Fibroblast of lung (primary cell): Measurements from ENCODE around the gene ZNF441.
"Not testable (repeated sequence)": the region's sequence is repeated elsewhere in the genome, so short reads cannot be mapped to it uniquely, and the experiment has no call there.

ENCODE experiments used
- EZH2 ChIP-seq: IDR thresholded peaks from 2 replicates; pipeline ENCODE4 v1.5.1; 2012; ENCODE audit warnings: low read length, control low read depth, mild to moderate bottlenecking; ENCODE audit errors: missing control alignments
- TF ChIP-seq, protein P1 (sequence below), 2 donors: IDR thresholded peaks in 1 of 2; conservative IDR thresholded peaks in 1 of 2; 1 replicate in 1 of 2; 2 replicates in 1 of 2; pipeline ENCODE4 v1.5.1; 2011 to 2012; ENCODE audit warnings: low read length in 2 of 2, control low read depth in 1 of 2, inconsistent platforms in 1 of 2, low read depth in 1 of 2, mild to moderate bottlenecking in 1 of 2

DNA sequence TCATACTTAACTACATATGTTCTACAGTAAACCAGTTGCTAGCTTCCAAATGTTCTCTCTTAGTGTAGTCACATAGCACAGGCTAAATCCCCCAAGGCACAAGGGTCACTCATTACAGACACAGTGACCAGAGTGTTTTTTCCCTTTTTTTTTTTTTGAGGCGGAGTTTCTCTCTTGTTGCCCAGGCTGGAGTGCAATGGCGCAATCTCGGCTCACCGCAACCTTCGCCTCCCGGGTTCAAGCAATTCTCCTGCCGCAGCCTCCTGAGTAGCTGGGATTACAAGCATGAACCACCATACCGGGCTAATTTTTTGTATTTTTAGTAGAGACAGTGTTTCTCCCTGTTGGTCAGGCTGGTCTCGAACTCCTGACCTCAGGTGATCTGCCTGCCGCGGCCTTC, 9.9 kb downstream of the ZNF441 start:
- TF ChIP-seq, protein P1, sequence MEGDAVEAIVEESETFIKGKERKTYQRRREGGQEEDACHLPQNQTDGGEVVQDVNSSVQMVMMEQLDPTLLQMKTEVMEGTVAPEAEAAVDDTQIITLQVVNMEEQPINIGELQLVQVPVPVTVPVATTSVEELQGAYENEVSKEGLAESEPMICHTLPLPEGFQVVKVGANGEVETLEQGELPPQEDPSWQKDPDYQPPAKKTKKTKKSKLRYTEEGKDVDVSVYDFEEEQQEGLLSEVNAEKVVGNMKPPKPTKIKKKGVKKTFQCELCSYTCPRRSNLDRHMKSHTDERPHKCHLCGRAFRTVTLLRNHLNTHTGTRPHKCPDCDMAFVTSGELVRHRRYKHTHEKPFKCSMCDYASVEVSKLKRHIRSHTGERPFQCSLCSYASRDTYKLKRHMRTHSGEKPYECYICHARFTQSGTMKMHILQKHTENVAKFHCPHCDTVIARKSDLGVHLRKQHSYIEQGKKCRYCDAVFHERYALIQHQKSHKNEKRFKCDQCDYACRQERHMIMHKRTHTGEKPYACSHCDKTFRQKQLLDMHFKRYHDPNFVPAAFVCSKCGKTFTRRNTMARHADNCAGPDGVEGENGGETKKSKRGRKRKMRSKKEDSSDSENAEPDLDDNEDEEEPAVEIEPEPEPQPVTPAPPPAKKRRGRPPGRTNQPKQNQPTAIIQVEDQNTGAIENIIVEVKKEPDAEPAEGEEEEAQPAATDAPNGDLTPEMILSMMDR (conservative IDR thresholded peaks at IDR 0.05 in 1 of 2, IDR thresholded peaks at IDR 0.05 in 1 of 2; ENCODE audit: low read depth in 1 of 2, low read length in 2 of 2), result not testable (repeated sequence)
- TF ChIP-seq EZH2, result not testable (repeated sequence)
